NCI-H345 treated with DMSO at 0.1 percent for 48 hours (cell line): ENCODE measurements around the gene ZNF341.

Experiments used
- DNase-seq: peaks from one replicate; lab custom pipeline; 2025; ENCODE audit not compliant: unreplicated experiment; lab: John Stamatoyannopoulos, UW

ZNF341 gene

GRCh38 chr20:33839591-33839990 lies 107.8 kb downstream of the ZNF341 start:
- no peak for DNase-seq

GRCh38 chr20:33840160-33840559 lies 108.4 kb downstream of the ZNF341 start:
- DNase-seq, result no peak

GRCh38 chr20:33840759-33841435 lies 109.1 kb downstream of the ZNF341 start:
- no peak for DNase-seq

GRCh38 chr20:33841436-33841799 lies 109.6 kb downstream of the ZNF341 start:
- DNase-seq, result no peak
